ENCODE results near the gene GCNT3. TPM values are rescaled to one million over a fixed set of nuclear protein-coding genes. Genes with fewer than 3 reads are reported as not detected.

The GCNT3 gene
- total RNA-seq, 1 donor from 2014 or later: 3.9 TPM

- Histone ChIP-seq H3K4me3 (ENCODE audit: low read depth, low read length) (no peak overlapping the region), H3K36me3 (ENCODE audit: control insufficient read depth, insufficient read depth, low read length) (no peaks in the 10 kb centered on the region), H3K27me3 (ENCODE audit: control insufficient read depth, insufficient read depth, low read length) (no peaks in the 10 kb centered on the region)
- no peak for TF ChIP-seq CTCF (IDR thresholded peaks at IDR 0.05; ENCODE audit: insufficient read depth, low read length, poor library complexity, severe bottlenecking)
- DNase-seq (ENCODE audit: low read depth): no peak
These were observed 34.7 kb downstream of the GCNT3 start for GRCh38 chr15:59646277-59646676.

- no peak for TF ChIP-seq CTCF (IDR thresholded peaks at IDR 0.05; ENCODE audit: insufficient read depth, low read length, poor library complexity, severe bottlenecking)
- H3K36me3 ChIP-seq (ENCODE audit: control insufficient read depth, insufficient read depth, low read length): no peaks in the 10 kb centered on the region
- no peak for DNase-seq (ENCODE audit: low read depth)
- H3K27me3 ChIP-seq (ENCODE audit: control insufficient read depth, insufficient read depth, low read length): no peaks in the 10 kb centered on the region
- no peak overlapping the region for H3K4me3 ChIP-seq (ENCODE audit: low read depth, low read length)
These were observed 35.5 kb downstream of the GCNT3 start for GRCh38 chr15:59647085-59647484.

GRCh38 chr15:59649603-59650002 is 38.0 kb downstream of the GCNT3 start:
- Histone ChIP-seq H3K36me3 (ENCODE audit: control insufficient read depth, insufficient read depth, low read length) (no peaks in the 10 kb centered on the region), H3K27me3 (ENCODE audit: control insufficient read depth, insufficient read depth, low read length) (no peaks in the 10 kb centered on the region), H3K4me3 (ENCODE audit: low read depth, low read length) (no peak overlapping the region)
- TF ChIP-seq CTCF (IDR thresholded peaks at IDR 0.05; ENCODE audit: insufficient read depth, low read length, poor library complexity, severe bottlenecking): no peak
- DNase-seq (ENCODE audit: low read depth): no peak

- H3K4me3 ChIP-seq (ENCODE audit: low read depth, low read length): no peak overlapping the region
- no peak for TF ChIP-seq CTCF (IDR thresholded peaks at IDR 0.05; ENCODE audit: insufficient read depth, low read length, poor library complexity, severe bottlenecking)
- DNase-seq (ENCODE audit: low read depth): no peak
- no peaks in the 10 kb centered on the region for H3K36me3 ChIP-seq (ENCODE audit: control insufficient read depth, insufficient read depth, low read length)
- no peaks in the 10 kb centered on the region for H3K27me3 ChIP-seq (ENCODE audit: control insufficient read depth, insufficient read depth, low read length)
These were observed 42.5 kb downstream of the GCNT3 start for GRCh38 chr15:59654046-59654445.

GRCh38 chr15:59656897-59657634 is 45.5 kb downstream of the GCNT3 start, which contains the start of gene GTF2A2:
Gene GTF2A2 (minus strand): TSS chr15:59657515. CDS start chr15:59652277, 5,238 bp downstream.
- no peak for TF ChIP-seq CTCF (IDR thresholded peaks at IDR 0.05; ENCODE audit: insufficient read depth, low read length, poor library complexity, severe bottlenecking)
- peak within 1 kb of the TSS; percentile 92 for H3K4me3 ChIP-seq (ENCODE audit: low read depth, low read length)
- DNase-seq (ENCODE audit: low read depth): peak; percentile 73
- no peaks in the 10 kb centered on the region for H3K27me3 ChIP-seq (ENCODE audit: control insufficient read depth, insufficient read depth, low read length)
- peaks cover 1% of the 10 kb centered on the region for H3K36me3 ChIP-seq (ENCODE audit: control insufficient read depth, insufficient read depth, low read length)

Data from kidney epithelial cell (primary cell).